ENCODE data around the gene ATP5PF.
A peak's percentile ranks its signal among the peaks of the same experiment; 100 is the strongest.
"Not testable (repeated sequence)": the region's sequence is repeated elsewhere in the genome, so short reads cannot be mapped to it uniquely, and the experiment has no call there.

The ATP5PF gene

DNA sequence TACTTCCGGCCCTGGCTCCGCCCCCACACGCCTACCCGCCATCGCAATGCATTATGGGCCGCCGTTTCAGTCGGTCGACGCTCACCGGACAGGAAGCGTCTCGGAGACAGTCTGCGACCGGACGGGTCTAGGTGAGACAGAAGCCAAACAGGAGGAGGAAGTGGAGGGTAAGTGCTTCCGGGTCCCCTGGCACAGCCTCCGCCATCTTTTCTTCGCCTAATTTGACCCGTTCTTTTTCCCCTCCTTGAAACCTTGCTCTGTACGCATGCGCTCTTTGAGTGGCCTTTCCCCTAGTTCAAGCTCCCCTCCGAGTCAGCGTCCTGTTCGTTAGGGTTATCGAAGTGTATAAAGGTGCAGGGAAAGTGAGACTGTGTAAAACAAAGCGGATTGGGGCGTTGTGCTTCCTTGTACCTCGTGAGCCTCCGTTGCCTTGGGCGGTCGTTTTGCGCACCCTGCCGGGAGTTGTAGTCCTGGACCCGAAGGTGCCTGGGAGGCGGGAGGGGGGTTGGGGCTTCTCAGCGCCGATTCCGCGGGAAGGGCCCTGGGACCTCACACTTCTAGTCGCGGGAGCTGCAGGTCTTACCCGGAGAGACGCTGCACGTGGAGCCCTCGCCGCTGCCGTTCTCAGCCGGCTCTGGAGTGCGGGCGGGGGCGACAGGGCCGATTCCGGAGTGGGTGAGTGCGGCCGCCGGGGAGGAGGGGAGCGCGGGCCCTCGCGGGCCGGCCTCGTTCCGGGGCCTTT lies at the start of gene ATP5PF, which contains the start of gene GABPA:
ATP5PF (minus strand) TSS at position 1 of the 742 bp plus-strand sequence. CDS start 5,110 bp downstream, outside the sequence.
GABPA (plus strand) TSS at position 69 of the 742 bp plus-strand sequence. CDS start 6,627 bp downstream, outside the sequence.
- DNase-seq: peak; percentile 39

GRCh38 chr21:25778126-25778875 lies 43.6 kb upstream of the ATP5PF start:
- DNase-seq: not testable (repeated sequence)

DNA sequence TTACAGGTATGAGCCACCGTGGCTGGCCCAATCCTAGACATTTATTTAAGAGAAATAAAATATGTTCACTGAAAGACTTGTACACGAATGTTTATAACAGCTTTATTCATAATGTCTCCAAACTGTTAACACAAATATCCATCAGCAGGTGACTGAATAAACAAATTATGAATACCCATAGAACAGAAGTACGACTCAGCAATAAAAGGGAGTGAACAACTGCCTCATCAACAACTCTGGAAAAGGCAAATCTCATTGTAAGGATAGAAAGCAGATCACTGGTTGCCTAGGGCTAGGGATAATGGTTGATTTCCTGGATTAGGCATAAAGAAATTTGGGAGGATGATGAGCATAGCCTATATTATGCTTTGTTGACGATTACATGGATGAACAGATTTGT lies 41.7 kb upstream of the ATP5PF start:
- DNase-seq: no peak

DNA sequence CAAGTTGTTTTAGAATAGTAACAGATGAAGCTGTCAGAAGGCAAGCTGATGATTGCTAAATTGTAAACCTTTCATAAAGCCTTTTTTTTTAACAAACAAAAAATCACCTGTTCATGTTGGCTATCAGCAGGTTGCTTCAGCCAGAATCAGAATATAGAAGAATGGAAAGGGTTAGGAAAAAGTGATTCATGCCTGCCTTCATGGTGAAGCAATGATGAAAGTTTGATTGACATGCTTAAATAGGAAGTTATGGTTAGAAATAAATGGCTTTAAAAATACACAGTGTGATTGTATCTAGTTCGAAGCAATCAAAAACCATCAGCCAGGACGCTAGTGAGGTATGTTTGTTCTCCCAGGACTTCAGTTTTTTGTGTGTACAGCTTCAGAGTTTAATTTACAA lies 38.0 kb upstream of the ATP5PF start:
- DNase-seq: no peak

DNA sequence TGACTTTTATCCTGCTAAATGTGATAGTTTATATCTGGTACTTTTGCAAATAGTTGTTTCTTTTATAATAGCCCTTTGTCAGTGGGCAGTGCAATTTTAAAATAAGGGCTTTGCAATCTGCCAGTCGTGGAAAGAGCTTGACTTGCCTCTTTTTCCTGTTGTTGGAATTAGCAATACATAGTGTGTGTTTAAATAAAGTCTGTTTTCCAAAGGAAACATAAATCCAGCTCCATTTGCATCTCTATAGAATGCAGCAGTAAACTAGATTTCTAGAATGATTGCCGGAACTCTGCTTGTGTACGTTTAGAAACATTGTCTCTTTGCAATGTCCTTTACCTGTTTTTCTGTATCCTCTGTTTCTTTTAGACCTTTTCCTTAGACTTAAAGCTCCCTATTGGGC lies 33.2 kb upstream of the ATP5PF start:
- DNase-seq: no peak

DNA sequence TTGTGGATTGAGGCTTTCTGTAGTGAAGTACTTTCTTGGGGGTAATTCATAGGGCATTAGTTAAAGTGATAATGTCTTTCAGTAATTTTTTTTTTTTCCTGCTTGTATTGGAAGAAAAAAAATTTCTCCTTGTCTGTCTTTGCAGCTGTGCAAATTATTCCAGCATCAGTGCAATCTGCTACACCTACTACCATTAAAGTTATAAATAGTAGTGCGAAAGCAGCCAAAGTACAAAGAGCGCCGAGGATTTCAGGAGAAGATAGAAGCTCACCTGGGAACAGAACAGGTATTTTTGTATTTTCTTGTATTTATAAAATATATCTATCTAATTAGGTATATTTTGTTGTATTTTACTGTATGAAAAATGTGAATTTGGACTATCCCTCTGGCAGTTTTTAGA lies 29.4 kb upstream of the ATP5PF start:
- DNase-seq: no peak

GRCh38 chr21:25760677-25761076 lies 26.0 kb upstream of the ATP5PF start:
- no peak for DNase-seq

DNA sequence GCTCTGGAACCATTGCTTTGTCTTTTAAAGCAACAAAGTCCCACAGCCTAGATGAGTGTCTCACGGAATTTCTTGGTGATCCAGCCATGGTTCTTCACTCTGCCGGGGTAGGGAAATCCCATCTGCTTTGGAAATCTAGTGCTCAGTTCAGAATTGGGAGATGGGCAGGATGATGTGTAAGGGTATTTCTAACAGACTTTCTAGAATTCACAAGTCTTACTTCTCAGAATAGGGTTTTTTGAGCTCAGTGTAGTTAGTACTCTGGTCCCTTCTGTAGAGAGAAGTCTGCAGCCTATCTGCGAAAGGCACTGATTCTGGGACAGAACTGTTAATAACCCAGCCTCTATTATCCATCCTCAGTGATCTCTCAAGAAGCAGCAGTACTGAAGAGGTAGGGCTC lies 25.4 kb upstream of the ATP5PF start:
- no peak for DNase-seq

DNA sequence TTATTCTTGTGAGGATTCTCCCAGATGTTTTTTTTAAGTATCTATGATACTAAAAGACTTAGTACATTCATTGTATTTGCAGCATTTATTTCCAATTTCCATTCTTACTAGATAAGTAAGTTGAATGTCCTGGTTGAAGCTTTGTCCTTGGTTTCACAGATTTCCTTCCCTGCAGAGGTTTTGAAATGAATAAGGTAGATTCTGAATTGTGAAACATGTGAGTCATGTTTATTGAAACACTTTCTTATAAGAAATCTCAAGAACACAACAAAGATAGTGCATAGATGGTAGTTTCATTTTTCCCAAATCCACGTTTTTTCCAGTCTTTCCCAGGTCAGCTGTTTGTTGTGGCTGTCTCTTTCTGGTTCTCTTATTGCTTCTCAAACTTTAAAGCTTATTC lies 24.9 kb upstream of the ATP5PF start:
- DNase-seq: no peak

GRCh38 chr21:25757531-25757930 lies 22.8 kb upstream of the ATP5PF start:
- no peak for DNase-seq

DNA sequence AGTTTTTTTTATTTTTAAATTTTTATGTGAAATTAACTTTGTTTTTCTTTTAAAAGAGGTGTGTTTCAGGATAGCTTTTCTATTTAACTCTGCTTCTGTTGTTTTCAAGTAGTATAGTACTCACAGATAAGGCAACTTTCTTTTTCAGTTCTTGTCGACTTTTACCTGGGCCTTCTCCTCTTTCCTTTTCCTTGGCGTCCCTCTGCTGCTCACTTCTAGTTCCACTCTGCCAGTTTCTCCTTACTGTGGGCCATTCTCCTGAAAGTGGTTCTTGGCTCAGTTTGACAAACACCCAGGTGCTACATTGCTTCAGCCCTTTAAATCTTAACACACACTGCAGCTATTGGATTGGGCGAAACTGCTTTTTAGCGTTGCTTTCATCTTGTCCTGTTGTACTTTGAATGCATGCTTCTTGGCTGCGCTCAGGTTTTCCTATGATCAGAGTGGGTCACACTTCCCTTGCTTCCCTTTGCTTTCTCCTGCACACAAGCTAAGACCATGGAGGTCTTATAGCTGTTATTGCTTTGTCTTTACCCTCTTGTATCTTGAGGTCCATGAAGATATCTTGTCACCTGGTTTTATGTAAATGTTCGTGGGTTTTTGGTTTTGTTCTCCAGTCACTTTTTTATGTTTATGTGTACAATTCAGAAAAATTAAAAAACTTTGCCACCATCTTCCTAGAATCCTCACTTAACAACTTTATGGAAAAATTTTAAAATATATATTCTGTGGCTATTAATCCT lies 21.7 kb upstream of the ATP5PF start:
- no peak for DNase-seq

GRCh38 chr21:25752416-25752815 lies 17.7 kb upstream of the ATP5PF start:
- DNase-seq: no peak

- DNase-seq: no peak
Observed at GRCh38 chr21:25750085-25750484, 15.4 kb upstream of the ATP5PF start.

- DNase-seq: no peak
Observed at GRCh38 chr21:25744854-25745253, 10.2 kb upstream of the ATP5PF start.

GRCh38 chr21:25742900-25743299 lies 8.2 kb upstream of the ATP5PF start:
- no peak for DNase-seq

DNA sequence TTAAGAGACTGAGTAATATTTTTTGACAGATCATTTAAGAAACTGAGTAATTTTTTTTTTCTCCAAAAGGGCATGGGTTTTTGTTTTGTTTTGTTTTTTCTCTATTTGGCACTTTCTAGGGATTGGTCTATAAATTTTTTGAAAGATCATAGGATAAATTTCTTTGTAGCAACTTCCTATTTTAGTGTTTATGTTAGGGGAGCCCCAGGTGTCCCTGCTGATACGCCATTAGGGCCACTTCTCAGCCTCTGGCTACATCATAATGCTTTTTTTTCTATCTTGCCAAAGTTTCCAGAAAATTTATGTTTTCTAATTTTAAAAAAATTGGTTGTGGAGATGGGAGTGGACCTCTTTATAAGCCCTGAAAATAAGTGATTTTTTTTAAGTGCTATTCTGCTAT lies 2.7 kb upstream of the ATP5PF start:
- no peak for DNase-seq

- DNase-seq: no peak
Observed at GRCh38 chr21:25735646-25736597, 1.2 kb upstream of the ATP5PF start.

DNA sequence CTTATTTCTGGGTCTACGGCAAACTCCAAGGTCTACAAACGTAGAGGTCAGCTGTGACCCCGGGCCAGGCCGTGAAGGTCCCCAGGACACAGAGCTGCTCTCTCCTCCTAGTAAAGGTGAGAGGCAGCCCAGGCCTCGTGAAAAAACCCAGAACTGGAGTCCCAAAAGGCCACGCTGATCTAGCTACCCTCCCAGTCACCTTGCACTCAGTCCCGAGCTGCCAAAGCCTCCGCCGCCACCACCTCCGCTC lies 125 bp downstream of the ATP5PF start:
- no peak for DNase-seq

- no peak for DNase-seq
Observed at GRCh38 chr21:25733859-25734653, 648 bp downstream of the ATP5PF start.

GRCh38 chr21:25732091-25732760 lies 2.5 kb downstream of the ATP5PF start:
- DNase-seq: no peak

DNA sequence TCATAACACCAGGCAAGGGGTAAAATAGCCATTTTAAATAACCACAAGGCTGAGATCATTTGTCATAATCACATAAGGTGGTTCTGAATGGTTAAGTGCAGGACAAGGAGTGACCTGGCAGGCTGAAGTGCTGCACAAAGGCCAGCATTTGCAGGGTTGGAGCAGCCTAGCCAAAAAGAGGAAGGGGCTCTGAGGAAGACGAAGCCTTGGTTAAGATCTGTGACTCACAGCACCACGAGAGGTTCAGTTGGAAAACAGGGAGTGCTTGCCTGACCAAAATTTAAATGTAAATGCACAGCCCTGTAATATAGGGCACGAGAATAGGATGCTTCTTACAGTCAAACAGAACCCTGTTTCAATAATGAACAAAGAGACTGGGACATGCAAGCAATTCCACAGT lies 12.1 kb downstream of the ATP5PF start:
- DNase-seq: no peak

All from cortex of kidney (tissue), 1 donor.